ENCODE measurements around the gene FNBP1. TPM values are rescaled to one million over a fixed set of nuclear protein-coding genes. Genes with fewer than 3 reads are reported as not detected.
A peak's percentile ranks its signal among the peaks of the same experiment; 100 is the strongest.

The FNBP1 gene
- total and polyA plus RNA-seq, 2 of the 13 experiments (the other 11 are each of a cell fraction or from before 2014, with no cell fraction given), result 5.4 to 19.5 TPM

- TF ChIP-seq FOXO4 (CRISPR knock-in tag; conservative IDR thresholded peaks at IDR 0.05) (no peak), ZNF598 (CRISPR knock-in tag; IDR thresholded peaks at IDR 0.05; ENCODE audit: borderline replicate concordance) (peak; percentile 54), ZNF274 (CRISPR knock-in tag; IDR thresholded peaks at IDR 0.05) (peak; percentile 78; the same call in 1 of the 2 replicates), ZNF678 (CRISPR knock-in tag; IDR thresholded peaks at IDR 0.05) (0 out of 2 replicates have a peak, but pooled peaks have one; percentile 27), HNRNPH1 (optimal IDR thresholded peaks at IDR 0.05; ENCODE audit: low read depth, low read length) (no peak), HES4 (CRISPR knock-in tag; IDR thresholded peaks at IDR 0.05; ENCODE audit: borderline replicate concordance) (peak; percentile 87; the same call in 1 of the 2 replicates), PLSCR1 (CRISPR knock-in tag; IDR thresholded peaks at IDR 0.05; ENCODE audit: borderline replicate concordance) (no peak), TGIF2 (CRISPR knock-in tag; IDR thresholded peaks at IDR 0.05) (no peak), ZNF275 (CRISPR knock-in tag; IDR thresholded peaks at IDR 0.05; ENCODE audit: borderline replicate concordance) (peak; percentile 39; the same call in 1 of the 2 replicates), GATA4 (IDR thresholded peaks at IDR 0.05; ENCODE audit: borderline replicate concordance, low read depth) (peak; percentile 46; the same call in 1 of the 2 replicates), ADNP (CRISPR knock-in tag; IDR thresholded peaks at IDR 0.05) (no peak), RBAK (CRISPR knock-in tag; IDR thresholded peaks at IDR 0.05) (no peak), KIAA2018 (CRISPR knock-in tag; IDR thresholded peaks at IDR 0.05; ENCODE audit: borderline replicate concordance) (no peak), ZNF674 (CRISPR knock-in tag; IDR thresholded peaks at IDR 0.05; ENCODE audit: low read depth) (no peak), GATAD1 (CRISPR knock-in tag; IDR thresholded peaks at IDR 0.05) (peak; percentile 89), THAP8 (CRISPR knock-in tag; IDR thresholded peaks at IDR 0.05; ENCODE audit: borderline replicate concordance) (no peak)
Measured at GRCh38 chr9:130053504-130054324, 10.7 kb upstream of the FNBP1 start, which contains the start of gene GPR107 (continued).
